ENCODE results near the gene GLRX5. TPM values are rescaled to one million over a fixed set of nuclear protein-coding genes. Genes with fewer than 3 reads are reported as not detected.

The GLRX5 gene
- total RNA-seq, 1 experiment from 2014 or later, result 60.1 TPM

- POLR2A ChIA-PET, result interaction anchor here (0.6 kb wide), 1 partner anchor 16 kb away, joined by 5 read pairs; no protein-coding TSS in a partner anchor
- no peak for TF ChIP-seq ZBTB33 (IDR thresholded peaks at IDR 0.05; ENCODE audit: extremely low read depth, insufficient replicate concordance, low read length)
- no peak for TF ChIP-seq TCF7L2 (IDR thresholded peaks at IDR 0.05; ENCODE audit: borderline replicate concordance, extremely low read depth, insufficient read depth, insufficient read length)
- TF ChIP-seq ZNF274 (IDR thresholded peaks at IDR 0.05; ENCODE audit: low read depth, low read length), result no peak
- no peak for TF ChIP-seq CEBPB (IDR thresholded peaks at IDR 0.05; ENCODE audit: low read depth)
- TF ChIP-seq RAD21 (IDR thresholded peaks at IDR 0.05; ENCODE audit: low read depth), result no peak
- TF ChIP-seq FOSL1 (IDR thresholded peaks at IDR 0.05; ENCODE audit: low read depth), result no peak
- no peak for TF ChIP-seq ELF1 (IDR thresholded peaks at IDR 0.05; ENCODE audit: borderline replicate concordance, low read depth)
- TF ChIP-seq SP1 (IDR thresholded peaks at IDR 0.05; ENCODE audit: low read depth), result no peak
- TF ChIP-seq CBX3 (IDR thresholded peaks at IDR 0.05; ENCODE audit: low read depth), result no peak
- TF ChIP-seq SIN3A (IDR thresholded peaks at IDR 0.05; ENCODE audit: low read depth), result no peak
- TF ChIP-seq POLR2AphosphoS5 (IDR thresholded peaks at IDR 0.05; ENCODE audit: low read depth, low read length), result no peak
- TF ChIP-seq EZH2 (IDR thresholded peaks at IDR 0.05), result no peak
- DNase-seq (ENCODE audit: low read depth, low spot score) (no peak), ATAC-seq (peak; percentile 76)
- intact Hi-C loops (cut with micrococcal nuclease), result loop anchor here (5.0 kb wide), 1 partner anchor 249 kb away; no protein-coding TSS in a partner anchor
- Histone ChIP-seq H3K36me3 (ENCODE audit: control insufficient read depth in 1 of 2, insufficient read depth in 2 of 2, low read length in 2 of 2) (no peaks in the 10 kb centered on the region), H3K9ac (ENCODE audit: low read length) (peak within 1 kb of the TSS; percentile 55), H3K4me1 (ENCODE audit: control insufficient read depth in 1 of 2, insufficient read depth in 2 of 2, low read length in 2 of 2) (peaks cover 22 to 44% of the 10 kb centered on the region in 2 experiments), H3K27me3 (ENCODE audit: insufficient read depth, low read length) (no peaks in the 10 kb centered on the region), H3K9me2 (ENCODE audit: insufficient read depth) (no peaks in the 10 kb centered on the region), H3K4me3 (replicated peaks in 1 of 2; ENCODE audit: low read depth in 1 of 2, low read length in 2 of 2) (peak within 1 kb of the TSS; percentile 50 to 61), H3K9me3 (ENCODE audit: control insufficient read depth in 1 of 2, insufficient read depth in 1 of 2, low read depth in 1 of 2, low read length in 2 of 2) (no peaks in the 10 kb centered on the region), H3K4me2 (ENCODE audit: low read length) (peak within 1 kb of the TSS; percentile 92), H4K20me1 (ENCODE audit: insufficient read depth) (no peaks in the 10 kb centered on the region), H2AFZ (ENCODE audit: low read depth, low read length, poor library complexity, severe bottlenecking) (peak within 1 kb of the TSS; percentile 68), H3K27ac (ENCODE audit: low read depth, low read length) (no peak within 1 kb of the TSS), H3K79me2 (ENCODE audit: insufficient read depth, low read length) (no peaks in the 10 kb centered on the region)
- BruUV-seq (replicated peaks), result no TSS peak
- RAD21 ChIA-PET (ENCODE audit: low non-redundant PET in 1 of 2, low total read pairs in 2 of 2, uncharacterized antibody in 2 of 2, unreplicated experiment in 2 of 2), result interaction anchor here in 1 of 2 experiments (0.6 kb wide), 1 partner anchor 1113 kb away, joined by 3 read pairs; no protein-coding TSS in a partner anchor
- CTCF ChIA-PET, result interaction anchor here (0.6 to 0.9 kb wide), 4 partner anchors 11 to 74 kb away, joined by 3 to 4 read pairs (median 3); no protein-coding TSS in a partner anchor
Observed at GRCh38 chr14:95516554-95517181, 18.2 kb upstream of the GLRX5 start, which contains the start of gene SYNE3. TSS of gene SYNE3 (minus strand) at chr14:95516650. CDS start at chr14:95475821, 40,829 bp downstream.
